ENCODE measurements around the gene SMIM21.

The SMIM21 gene

DNA sequence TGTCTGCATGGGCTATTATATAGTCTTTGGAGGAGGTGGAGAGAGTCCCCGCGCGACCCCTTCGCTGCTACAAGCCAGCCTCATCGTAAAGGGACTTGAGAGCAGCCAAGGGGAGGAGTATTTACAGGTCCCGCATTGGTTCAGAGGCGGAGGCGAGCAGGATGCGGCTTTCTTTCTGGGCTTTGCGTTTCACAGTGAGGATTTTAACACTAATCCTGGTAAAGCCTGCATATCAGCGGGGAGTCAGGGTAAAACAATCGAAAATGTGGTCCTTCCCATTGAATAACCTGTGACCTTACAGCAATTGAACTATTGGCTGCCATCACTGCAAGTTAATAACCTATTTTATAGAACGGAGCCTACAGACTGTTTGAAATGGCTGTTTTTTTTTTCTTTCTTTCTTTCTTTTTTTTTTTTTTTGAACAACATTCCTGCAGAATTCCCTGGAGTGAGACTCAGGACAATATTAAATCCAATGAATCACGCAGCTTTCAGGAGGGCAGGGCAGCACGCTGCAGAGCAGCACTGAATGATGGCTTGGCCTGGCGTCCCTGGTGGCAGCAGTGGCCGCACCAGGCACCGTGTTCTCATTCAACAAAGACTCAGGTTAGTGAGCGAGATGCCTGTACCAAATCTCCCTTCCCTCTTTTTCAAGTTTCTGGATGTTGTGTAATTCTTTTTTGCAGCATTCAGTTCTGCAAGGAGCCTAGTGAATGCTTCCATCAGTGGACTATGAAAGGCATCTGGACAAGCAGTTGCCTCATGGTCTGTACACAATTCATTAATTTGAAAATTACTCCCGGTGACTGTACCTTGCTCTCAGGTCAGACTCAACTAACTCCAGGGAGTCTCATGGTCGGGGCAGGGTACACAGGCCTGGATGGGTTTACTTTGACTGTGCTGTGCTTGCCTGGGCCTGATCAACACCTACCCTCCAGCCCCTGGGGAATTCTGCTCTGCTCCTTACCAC, 19.8 kb downstream of the SMIM21 start:
- H3K27ac Mint-ChIP-seq, result no peak overlapping the region
- no peaks in the 10 kb centered on the region for H3K36me3 Mint-ChIP-seq (ENCODE audit: low read depth)
- no peak for DNase-seq
- no peak overlapping the region for H3K4me3 Mint-ChIP-seq
- peaks cover 24% of the 10 kb centered on the region for H3K4me1 Mint-ChIP-seq (ENCODE audit: low read depth)
- H3K9me3 Mint-ChIP-seq, result no peaks in the 10 kb centered on the region
- H3K27me3 Mint-ChIP-seq, result peaks cover 24% of the 10 kb centered on the region

DNA sequence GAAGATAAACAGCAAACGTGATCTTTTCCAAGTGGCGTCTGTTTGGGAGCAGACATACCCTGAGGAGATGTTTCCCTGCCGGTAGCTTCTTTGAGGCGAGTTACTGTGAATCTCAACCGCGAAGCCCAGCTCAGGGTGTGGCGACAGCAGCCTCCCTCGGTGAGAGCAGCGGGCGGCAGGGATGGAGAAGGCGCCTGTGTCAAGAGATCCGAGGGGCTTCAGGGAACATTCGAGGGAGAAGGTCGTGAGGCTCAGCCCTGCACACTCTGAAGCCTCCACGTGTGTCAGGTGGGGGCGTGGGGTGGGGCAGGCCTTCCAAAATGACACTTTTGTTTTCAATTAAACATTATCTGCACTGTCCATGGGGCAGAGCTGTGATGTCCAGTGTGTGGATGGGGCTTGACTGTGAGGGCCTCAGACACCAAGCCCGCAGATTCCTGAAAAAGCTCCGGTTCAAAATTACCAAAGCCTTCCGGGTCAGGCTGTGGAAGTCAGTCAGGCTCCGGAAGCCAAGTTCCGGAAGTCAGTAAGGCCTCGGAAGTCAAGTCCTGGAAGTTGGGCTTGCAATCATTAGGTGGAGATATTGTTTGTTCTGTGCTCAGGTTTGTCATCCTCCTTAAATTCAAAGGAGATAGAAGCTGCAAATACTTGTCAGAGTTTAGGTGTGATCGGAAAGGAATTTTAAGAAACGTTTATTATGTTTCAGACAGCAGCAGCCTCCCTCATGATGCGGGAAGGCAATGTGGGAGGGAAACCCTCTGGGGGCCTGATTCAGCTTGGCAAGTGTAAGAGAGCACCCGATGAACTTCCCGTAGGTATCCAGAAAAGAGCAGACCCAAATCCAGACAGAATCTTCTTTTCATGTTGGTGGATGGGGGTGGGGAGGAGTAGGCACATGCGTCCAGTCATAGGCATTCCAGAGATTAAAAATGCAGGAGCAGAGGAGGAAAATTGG, 20.7 kb downstream of the SMIM21 start:
- H3K27ac Mint-ChIP-seq, result no peak overlapping the region
- no peaks in the 10 kb centered on the region for H3K36me3 Mint-ChIP-seq (ENCODE audit: low read depth)
- no peak overlapping the region for H3K4me3 Mint-ChIP-seq
- peaks cover 27% of the 10 kb centered on the region for H3K27me3 Mint-ChIP-seq
- H3K9me3 Mint-ChIP-seq, result no peaks in the 10 kb centered on the region
- H3K4me1 Mint-ChIP-seq (ENCODE audit: low read depth), result peaks cover 24% of the 10 kb centered on the region
- no peak for DNase-seq

DNA sequence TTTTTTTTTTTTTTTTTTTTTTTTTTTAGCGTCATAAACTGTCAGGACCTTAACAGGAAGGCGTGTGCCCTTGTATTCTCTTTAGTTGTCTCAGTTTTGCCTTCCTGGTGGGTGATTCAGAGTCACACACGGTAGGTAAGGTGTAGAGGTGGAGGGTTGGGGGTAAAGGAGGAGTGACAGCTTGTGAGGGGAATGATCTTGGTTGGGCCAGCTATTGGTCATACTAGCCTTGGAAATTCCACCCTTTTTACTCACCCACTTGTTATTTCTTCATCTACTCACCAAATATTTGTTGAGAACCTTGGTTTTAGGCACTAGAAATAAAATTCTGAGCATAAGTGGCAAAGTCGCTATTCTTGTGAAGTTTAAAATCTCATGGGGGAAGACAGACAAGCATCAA, 22.2 kb downstream of the SMIM21 start:
- Mint-ChIP-seq H3K4me3 (no peak overlapping the region), H3K4me1 (ENCODE audit: low read depth) (peaks cover 17% of the 10 kb centered on the region), H3K27ac (no peak overlapping the region), H3K36me3 (ENCODE audit: low read depth) (no peaks in the 10 kb centered on the region), H3K9me3 (no peaks in the 10 kb centered on the region), H3K27me3 (peaks cover 33% of the 10 kb centered on the region)
- DNase-seq, result no peak

DNA sequence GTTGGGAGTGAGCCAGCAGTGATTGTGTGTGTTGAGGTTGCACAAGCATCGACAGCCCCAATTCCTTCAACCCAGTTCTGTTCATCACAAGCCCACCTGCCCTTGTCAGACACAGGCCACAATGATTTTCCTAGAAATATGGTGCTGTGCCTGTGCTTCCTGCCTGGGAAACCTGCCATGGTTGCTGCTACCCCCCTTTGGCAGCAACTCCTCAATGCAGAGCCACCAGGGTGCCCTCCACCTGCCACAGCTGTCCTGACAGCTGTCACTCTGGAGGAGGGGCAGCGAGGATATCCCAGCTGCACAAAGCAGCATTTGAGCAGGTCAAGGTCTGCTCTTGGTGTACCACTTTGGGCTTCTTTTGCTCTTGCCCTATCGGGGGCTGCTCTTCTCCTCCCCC, 27.1 kb downstream of the SMIM21 start:
- Mint-ChIP-seq H3K27ac (no peak overlapping the region), H3K4me3 (no peak overlapping the region), H3K36me3 (ENCODE audit: low read depth) (no peaks in the 10 kb centered on the region), H3K9me3 (no peaks in the 10 kb centered on the region), H3K27me3 (peaks cover 25% of the 10 kb centered on the region), H3K4me1 (ENCODE audit: low read depth) (no peaks in the 10 kb centered on the region)
- DNase-seq, result no peak

DNA sequence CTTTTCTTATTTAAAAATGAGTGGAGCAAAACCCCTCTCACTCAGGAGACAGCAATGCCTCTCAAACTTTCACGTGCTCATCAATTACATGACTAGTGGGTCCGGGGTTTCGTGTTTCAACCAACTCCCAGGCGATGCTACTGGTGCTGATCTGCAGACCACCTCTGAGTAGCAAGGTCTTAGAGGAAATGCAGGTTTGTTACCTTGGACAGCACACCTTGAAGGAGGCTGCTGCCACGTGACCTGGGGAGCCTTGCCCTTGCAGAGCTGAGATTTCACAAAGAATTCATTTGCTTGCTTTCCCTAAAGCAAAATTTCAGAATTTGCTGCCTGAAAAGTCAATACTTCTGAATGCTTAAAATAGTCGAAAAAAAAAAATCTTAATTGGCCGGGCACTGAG, 32.4 kb downstream of the SMIM21 start:
- H3K9me3 Mint-ChIP-seq, result no peaks in the 10 kb centered on the region
- no peak overlapping the region for H3K27ac Mint-ChIP-seq
- no peaks in the 10 kb centered on the region for H3K4me1 Mint-ChIP-seq (ENCODE audit: low read depth)
- peaks cover 39% of the 10 kb centered on the region for H3K27me3 Mint-ChIP-seq
- H3K4me3 Mint-ChIP-seq, result no peak overlapping the region
- DNase-seq, result no peak
- no peaks in the 10 kb centered on the region for H3K36me3 Mint-ChIP-seq (ENCODE audit: low read depth)

DNA sequence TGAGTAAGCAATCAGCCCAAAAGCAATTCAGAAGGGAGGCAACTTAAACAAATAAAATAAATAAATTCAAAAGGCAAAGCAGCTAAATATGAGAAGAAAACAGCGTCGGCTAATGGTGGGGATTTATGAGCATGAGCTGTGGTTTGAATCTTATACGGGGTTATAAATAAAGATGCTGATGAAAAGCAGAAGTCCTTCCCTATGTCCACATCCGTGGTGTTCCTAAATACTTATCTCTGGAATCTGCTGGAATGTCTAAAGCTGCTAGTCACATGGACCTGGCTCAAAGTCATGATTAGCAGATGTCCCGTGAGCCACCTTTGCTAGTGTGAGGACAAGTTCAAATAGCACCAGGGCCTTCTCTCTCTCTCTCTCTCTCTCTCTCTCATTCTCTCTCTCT, 33.8 kb downstream of the SMIM21 start:
- Mint-ChIP-seq H3K27me3 (peaks cover 45% of the 10 kb centered on the region), H3K4me1 (ENCODE audit: low read depth) (no peaks in the 10 kb centered on the region), H3K36me3 (ENCODE audit: low read depth) (no peaks in the 10 kb centered on the region), H3K9me3 (no peaks in the 10 kb centered on the region), H3K27ac (no peak overlapping the region), H3K4me3 (no peak overlapping the region)
- no peak for DNase-seq

DNA sequence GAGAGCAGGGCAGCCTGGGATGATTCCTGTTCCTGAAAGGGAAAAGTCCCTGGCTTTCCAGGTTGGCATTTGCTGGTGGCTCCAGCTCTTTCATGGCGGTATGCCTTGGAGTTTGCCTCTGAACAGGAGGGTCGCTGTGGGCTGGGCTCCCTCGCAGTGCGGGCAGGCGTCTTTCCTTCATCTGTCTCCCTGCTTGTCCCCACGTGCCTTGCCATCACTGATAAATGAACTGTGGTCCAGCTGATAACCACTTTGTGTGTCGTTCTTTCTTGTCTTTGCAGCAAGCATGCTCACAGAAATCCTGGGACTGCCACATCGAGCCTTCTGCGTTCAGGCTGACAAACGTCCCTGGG, 35.3 kb downstream of the SMIM21 start:
- Mint-ChIP-seq H3K4me1 (ENCODE audit: low read depth) (no peaks in the 10 kb centered on the region), H3K27me3 (peaks cover 45% of the 10 kb centered on the region), H3K27ac (no peak overlapping the region), H3K36me3 (ENCODE audit: low read depth) (no peaks in the 10 kb centered on the region), H3K4me3 (no peak overlapping the region), H3K9me3 (no peaks in the 10 kb centered on the region)
- no peak for DNase-seq

DNA sequence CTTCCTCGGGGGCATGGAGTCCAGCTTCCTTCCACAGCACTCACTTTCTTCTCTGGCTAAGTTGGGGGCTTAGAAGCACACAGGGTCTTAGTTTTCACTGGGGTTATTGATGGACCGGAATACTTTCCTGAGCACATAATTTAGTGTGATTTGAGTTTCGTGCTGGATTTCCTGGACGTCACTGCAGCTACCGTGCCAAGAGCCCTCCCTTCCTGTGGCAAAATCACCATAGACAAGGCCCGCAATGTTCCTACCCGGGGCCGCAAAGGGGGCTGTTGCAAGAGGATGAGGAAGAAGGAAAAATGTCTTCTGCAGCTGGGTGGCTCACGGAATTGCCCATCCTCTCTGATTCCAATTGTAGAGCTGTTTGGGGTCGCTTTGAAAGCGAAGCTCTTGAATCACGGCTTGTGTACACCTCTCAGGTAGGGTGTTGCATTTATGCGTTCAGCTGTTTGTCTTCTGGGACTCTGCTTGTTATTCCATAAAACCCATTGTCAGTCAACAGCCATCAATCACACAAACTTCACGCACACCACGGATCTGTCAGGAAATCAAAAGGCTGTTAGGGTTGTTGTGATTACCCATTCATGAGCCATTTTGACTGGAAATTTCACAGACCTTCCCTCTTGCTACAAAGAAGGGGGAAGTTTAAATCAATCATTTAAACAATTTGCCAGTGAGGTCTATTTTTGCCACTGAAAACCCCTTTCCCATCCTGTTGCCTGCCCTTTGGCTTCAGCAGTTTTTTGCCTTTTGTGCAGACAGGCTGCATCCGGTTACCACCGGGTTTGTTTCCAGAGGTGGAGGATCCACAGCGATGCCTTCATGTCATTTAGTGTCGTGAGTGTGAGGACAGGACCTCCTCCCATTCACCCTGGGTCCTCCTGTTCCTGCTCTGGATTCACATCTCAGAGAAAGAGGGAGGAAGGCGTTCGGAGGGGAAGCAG, 36.0 kb downstream of the SMIM21 start:
- H3K9me3 Mint-ChIP-seq, result no peaks in the 10 kb centered on the region
- DNase-seq, result no peak
- no peaks in the 10 kb centered on the region for H3K4me1 Mint-ChIP-seq (ENCODE audit: low read depth)
- no peaks in the 10 kb centered on the region for H3K36me3 Mint-ChIP-seq (ENCODE audit: low read depth)
- H3K4me3 Mint-ChIP-seq, result no peak overlapping the region
- peaks cover 50% of the 10 kb centered on the region for H3K27me3 Mint-ChIP-seq
- no peak overlapping the region for H3K27ac Mint-ChIP-seq

DNA sequence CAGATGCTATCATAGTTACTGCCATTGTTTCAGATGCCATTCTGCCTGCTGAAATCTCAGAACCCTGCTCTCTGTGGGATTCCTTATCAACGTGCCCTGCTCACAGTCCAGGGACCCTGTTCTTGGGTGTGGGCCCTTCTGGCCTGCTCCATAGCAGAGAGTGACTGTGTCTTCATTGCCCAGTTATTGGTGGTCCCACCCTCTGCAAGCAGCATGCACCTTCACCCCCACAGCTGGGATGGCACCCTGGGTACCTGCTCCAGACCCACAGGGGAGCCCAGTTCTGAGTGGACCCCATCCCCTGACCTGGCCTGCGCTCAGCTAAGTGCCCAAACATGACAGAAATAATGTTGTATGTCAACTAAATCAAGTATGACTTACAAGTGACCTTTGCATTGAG, 36.6 kb downstream of the SMIM21 start:
- Mint-ChIP-seq H3K36me3 (ENCODE audit: low read depth) (no peaks in the 10 kb centered on the region), H3K9me3 (no peaks in the 10 kb centered on the region), H3K27ac (no peak overlapping the region), H3K27me3 (peaks cover 53% of the 10 kb centered on the region), H3K4me1 (ENCODE audit: low read depth) (no peaks in the 10 kb centered on the region), H3K4me3 (no peak overlapping the region)
- DNase-seq, result no peak

DNA sequence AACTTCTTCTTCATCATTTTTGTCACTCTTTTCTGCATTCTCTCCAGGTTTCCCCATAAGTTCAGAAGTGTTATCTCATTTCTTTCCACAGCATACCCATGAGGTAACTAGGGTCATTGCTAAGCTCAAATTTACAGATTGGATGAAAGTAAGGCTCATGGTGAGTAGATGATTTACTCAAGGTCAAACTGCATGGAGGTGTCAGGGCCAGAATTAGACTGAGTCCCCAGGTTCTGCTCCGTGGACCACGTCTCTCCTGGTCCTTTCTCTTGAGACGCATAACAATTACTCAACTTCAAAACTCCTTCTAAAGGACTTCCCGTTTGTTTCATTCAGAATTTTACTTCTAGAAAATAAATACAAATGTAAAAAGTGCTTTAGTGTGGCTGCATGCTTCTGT, 43.4 kb downstream of the SMIM21 start:
- no peak overlapping the region for H3K4me3 Mint-ChIP-seq
- H3K27ac Mint-ChIP-seq, result no peak overlapping the region
- DNase-seq, result no peak
- no peaks in the 10 kb centered on the region for H3K36me3 Mint-ChIP-seq (ENCODE audit: low read depth)
- H3K4me1 Mint-ChIP-seq (ENCODE audit: low read depth), result no peaks in the 10 kb centered on the region
- H3K27me3 Mint-ChIP-seq, result peaks cover 37% of the 10 kb centered on the region
- H3K9me3 Mint-ChIP-seq, result no peaks in the 10 kb centered on the region

DNA sequence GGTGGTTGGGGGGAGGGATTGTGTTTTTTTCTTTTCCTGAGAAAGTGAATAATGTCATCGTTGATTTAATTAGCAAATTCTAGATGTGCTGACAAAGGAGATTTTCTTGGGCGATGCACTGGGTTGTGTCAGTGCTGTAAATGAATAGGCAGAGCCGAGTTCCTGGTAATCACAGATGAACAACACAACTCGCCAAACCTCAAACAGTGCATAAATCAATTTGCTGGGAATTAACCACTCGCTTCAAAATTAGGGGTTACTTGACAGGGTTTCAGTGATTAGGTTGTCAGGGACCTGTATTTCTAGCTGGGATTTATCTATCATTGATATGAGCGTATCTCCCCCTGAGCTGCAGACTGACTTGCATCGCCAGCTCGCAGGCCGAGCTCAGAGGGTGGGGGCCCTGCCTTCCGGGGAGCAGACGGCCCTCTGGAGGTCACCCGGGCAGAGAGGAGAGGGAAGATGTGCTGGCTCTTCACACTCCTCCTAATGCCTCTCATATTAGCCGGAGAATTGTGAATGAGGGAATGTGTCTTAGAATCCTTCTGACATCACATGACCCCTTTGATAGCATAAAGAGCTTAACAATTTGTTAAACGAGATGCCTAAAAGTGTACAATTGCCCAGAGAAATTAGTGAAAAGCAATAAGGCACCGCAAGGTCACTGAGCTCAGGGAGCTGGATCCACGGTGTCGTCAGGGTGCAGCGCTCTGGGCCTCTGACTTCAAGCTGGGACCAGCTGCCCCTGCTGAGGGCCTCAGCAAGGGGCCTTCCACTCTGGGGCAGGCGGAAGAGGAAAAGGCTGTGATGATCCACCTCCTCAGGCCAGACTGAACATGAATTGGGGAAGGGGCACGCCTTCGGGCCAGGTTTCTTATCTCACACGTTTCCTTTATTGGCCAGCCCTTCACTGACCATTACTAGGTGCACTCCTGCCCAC, 48.9 kb downstream of the SMIM21 start:
- DNase-seq, result no peak
- Mint-ChIP-seq H3K9me3 (no peaks in the 10 kb centered on the region), H3K27me3 (peaks cover 18% of the 10 kb centered on the region), H3K4me1 (ENCODE audit: low read depth) (no peaks in the 10 kb centered on the region), H3K4me3 (no peak overlapping the region), H3K27ac (no peak overlapping the region), H3K36me3 (ENCODE audit: low read depth) (no peaks in the 10 kb centered on the region)

DNA sequence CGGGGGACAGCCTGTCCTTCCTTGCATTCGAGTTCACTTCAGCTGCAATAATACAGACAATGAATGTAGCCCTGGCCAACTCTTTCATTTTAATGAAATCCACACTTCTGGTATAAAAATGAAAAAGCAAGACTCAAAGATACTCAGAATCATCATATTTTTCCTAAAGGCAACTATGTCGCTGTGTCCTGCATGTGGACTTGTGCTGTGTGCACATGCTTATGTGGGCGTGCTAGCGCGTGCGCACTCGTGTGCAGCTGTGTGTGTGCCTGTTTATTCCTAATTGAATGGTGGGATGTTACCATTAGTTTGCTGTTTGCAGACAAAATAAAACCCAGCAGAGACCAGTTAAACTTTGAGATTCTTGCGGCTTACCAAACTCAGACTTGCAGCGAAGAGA, 49.6 kb downstream of the SMIM21 start:
- H3K36me3 Mint-ChIP-seq (ENCODE audit: low read depth), result no peaks in the 10 kb centered on the region
- H3K4me1 Mint-ChIP-seq (ENCODE audit: low read depth), result no peaks in the 10 kb centered on the region
- no peak overlapping the region for H3K27ac Mint-ChIP-seq
- no peaks in the 10 kb centered on the region for H3K9me3 Mint-ChIP-seq
- H3K4me3 Mint-ChIP-seq, result no peak overlapping the region
- DNase-seq, result no peak
- H3K27me3 Mint-ChIP-seq, result peaks cover 11% of the 10 kb centered on the region

DNA sequence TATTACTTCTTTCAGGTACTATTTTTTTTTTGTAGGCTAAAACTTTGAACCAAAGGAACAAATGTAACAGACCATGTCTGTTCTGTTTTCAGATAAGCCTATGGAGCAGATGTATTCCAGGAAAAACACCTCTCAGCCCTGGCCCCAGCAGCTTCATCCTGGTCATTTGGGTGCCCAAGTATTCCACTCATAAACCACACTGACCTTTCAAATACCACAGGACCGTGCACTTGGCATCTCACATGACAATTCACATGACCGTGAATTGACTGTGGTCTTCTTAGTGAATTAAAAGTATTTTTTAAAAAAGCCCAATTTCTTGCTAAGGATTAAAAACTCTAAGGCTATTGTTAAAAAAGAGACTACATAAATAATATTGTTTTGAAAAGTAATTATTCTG, 50.2 kb downstream of the SMIM21 start:
- Mint-ChIP-seq H3K9me3 (no peaks in the 10 kb centered on the region), H3K4me1 (ENCODE audit: low read depth) (no peaks in the 10 kb centered on the region), H3K4me3 (no peak overlapping the region), H3K36me3 (ENCODE audit: low read depth) (no peaks in the 10 kb centered on the region), H3K27me3 (peaks cover 11% of the 10 kb centered on the region), H3K27ac (no peak overlapping the region)
- DNase-seq, result no peak
